ENCODE measurements around the gene RBM10.

DNA sequence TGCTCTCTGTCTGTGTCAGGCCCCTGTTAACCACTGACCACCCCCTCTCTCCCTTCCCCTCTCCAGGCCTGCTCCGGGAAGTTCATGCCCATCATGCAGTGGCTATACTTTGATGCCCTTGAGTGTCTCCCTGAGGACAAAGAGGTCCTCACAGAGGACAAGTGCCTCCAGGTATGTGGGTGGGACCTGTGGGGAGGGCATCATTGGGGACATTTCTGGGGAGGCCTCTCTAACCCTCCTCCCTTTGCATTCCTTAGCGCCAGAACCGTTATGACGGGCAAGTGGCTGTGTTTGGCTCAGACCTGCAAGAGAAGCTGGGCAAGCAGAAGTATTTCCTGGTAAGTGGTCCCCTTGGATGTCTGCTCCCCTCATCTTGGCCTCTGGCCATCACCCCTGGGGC, 57.9 kb downstream of the RBM10 start:
- TF ChIP-seq CCDC6 (CRISPR knock-in tag; IDR thresholded peaks at IDR 0.05) (no peak), ZNF343 (CRISPR knock-in tag; IDR thresholded peaks at IDR 0.05) (no peak), ZNF782 (CRISPR knock-in tag; IDR thresholded peaks at IDR 0.05; ENCODE audit: borderline replicate concordance) (no peak)
- TF ChIP-seq, protein P1, sequence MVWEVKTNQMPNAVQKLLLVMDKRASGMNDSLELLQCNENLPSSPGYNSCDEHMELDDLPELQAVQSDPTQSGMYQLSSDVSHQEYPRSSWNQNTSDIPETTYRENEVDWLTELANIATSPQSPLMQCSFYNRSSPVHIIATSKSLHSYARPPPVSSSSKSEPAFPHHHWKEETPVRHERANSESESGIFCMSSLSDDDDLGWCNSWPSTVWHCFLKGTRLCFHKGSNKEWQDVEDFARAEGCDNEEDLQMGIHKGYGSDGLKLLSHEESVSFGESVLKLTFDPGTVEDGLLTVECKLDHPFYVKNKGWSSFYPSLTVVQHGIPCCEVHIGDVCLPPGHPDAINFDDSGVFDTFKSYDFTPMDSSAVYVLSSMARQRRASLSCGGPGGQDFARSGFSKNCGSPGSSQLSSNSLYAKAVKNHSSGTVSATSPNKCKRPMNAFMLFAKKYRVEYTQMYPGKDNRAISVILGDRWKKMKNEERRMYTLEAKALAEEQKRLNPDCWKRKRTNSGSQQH (CRISPR knock-in tag; IDR thresholded peaks at IDR 0.05; ENCODE audit: low read depth), result no peak

Data from HepG2 (cell line).